Uterus (tissue), 2 donors: ENCODE measurements around the gene MAD1L1.

Experiments
- POLR2A ChIP-seq, 2 donors: fragments of 450-650 bp; IDR thresholded peaks; one replicate each; pipeline ENCODE4 v1.6.1; 2016; ENCODE audit warnings: antibody characterized with exemption in 2 of 2, mild to moderate bottlenecking in 1 of 2, moderate library complexity in 1 of 2
- TF ChIP-seq, protein P1 (sequence below), 4 experiments: fragments of 200-600 bp in 2 of 4; fragments of 450-650 bp in 2 of 4; sonication (generic) in 2 of 4; IDR thresholded peaks; one replicate each; pipeline ENCODE4 v1.5.1; 2016 to 2019; ENCODE audit warnings: antibody characterized with exemption in 4 of 4, mild to moderate bottlenecking in 2 of 4, moderate library complexity in 1 of 4

DNA sequence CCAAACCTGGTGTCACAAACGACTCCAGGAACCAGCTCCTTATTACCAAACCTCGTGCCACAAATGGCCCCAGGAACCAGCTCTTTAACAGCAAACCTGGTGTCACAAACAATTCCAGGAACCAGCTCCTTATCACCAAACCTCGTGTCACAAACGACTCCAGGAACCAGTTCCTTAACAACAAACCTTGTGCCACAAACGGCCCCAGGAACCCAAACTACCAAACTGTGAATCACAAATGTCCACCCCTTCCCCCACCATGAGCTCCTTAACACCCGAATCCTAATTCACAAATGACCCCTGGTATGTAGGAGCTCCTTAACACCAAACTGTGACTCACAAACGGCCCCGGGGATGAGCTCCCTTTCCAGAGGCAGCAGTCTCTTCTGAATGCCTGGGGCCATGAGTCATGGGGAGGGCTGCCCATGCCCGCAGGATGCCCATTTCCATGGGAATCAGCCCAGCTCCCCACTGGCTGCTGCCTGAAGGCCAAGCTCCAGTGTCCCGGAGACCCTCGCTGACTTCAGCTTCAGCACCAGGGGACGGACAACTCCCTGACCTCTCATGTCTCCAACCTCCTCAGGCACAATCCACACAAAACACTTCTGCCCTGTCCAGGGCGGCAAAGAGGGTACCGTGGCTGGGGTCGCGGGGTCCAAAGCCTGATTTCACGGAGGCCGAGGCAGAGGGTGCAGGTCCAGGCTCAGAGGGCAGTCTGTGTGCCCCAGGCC lies 349.5 kb downstream of the MAD1L1 start:
- TF ChIP-seq, protein P1, sequence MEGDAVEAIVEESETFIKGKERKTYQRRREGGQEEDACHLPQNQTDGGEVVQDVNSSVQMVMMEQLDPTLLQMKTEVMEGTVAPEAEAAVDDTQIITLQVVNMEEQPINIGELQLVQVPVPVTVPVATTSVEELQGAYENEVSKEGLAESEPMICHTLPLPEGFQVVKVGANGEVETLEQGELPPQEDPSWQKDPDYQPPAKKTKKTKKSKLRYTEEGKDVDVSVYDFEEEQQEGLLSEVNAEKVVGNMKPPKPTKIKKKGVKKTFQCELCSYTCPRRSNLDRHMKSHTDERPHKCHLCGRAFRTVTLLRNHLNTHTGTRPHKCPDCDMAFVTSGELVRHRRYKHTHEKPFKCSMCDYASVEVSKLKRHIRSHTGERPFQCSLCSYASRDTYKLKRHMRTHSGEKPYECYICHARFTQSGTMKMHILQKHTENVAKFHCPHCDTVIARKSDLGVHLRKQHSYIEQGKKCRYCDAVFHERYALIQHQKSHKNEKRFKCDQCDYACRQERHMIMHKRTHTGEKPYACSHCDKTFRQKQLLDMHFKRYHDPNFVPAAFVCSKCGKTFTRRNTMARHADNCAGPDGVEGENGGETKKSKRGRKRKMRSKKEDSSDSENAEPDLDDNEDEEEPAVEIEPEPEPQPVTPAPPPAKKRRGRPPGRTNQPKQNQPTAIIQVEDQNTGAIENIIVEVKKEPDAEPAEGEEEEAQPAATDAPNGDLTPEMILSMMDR (IDR thresholded peaks at IDR 0.05) = no peak
- no peak for TF ChIP-seq POLR2A (IDR thresholded peaks at IDR 0.05)
